ENCODE data around the gene ASB7.

DNA sequence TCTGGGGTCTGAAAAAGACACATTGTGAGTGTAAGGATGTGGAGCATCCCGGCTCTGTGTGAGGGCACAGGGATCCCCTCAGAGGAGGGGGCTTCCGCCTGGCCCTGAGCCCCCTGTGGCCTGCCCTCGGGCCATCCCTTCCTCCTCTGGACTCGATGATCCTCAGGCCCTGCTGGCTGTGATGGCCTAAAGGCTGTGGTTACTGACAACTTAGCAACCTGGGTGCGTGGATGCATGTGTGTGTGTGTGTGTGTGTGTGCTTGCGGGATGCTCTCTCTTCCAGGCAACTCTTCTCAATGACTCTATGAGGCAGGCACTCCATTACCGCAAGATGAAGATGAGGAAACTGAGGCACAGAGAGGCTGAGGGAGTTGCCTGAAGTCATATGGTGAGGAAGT lies 66.0 kb downstream of the ASB7 start:
- TF ChIP-seq CTCF (IDR thresholded peaks at IDR 0.05), result no peak
- TF ChIP-seq POLR2A (IDR thresholded peaks at IDR 0.05), result no peak

All from lower leg skin (tissue), 3 donors.